Measurements from ENCODE around the gene LRFN5.
"Not testable (repeated sequence)": the region's sequence is repeated elsewhere in the genome, so short reads cannot be mapped to it uniquely, and the experiment has no call there.

- not testable (repeated sequence) for TF ChIP-seq POLR2AphosphoS5, CTCF, POLR2A (IDR thresholded peaks at IDR 0.05)
These were observed 39.8 kb upstream of the LRFN5 start for GRCh38 chr14:41566864-41567263.
